Left ventricle myocardium inferior (tissue), 1 donor: ENCODE data around the gene ORAI1. TPM values are rescaled to one million over a fixed set of nuclear protein-coding genes. Genes with fewer than 3 reads are reported as not detected.

Experiments used
- DNase-seq: peaks from one replicate; pipeline ENCODE4 v3.0.0-alpha.2; 2020
- H3K27ac ChIP-seq: fragments of 200-600 bp; replicated peaks from 2 replicates; pipeline ENCODE4 v1.8.0; 2021
- H3K27me3 ChIP-seq: fragments of 200-600 bp; 2 replicates; pipeline ENCODE4 v1.8.0; 2021; ENCODE audit warnings: low read depth
- H3K36me3 ChIP-seq: fragments of 200-600 bp; 2 replicates; pipeline ENCODE4 v1.8.0; 2021
- H3K4me1 ChIP-seq: fragments of 200-600 bp; 2 replicates; pipeline ENCODE4 v1.8.0; 2021
- H3K4me3 ChIP-seq: fragments of 200-600 bp; 2 replicates; pipeline ENCODE4 v1.8.0; 2021; ENCODE audit warnings: mild to moderate bottlenecking, moderate library complexity
- H3K9me3 ChIP-seq: fragments of 200-600 bp; replicated peaks from 2 replicates; pipeline ENCODE4 v1.8.0; 2021
- intact Hi-C: fragments of 100-400 bp; cut with micrococcal nuclease; formaldehyde crosslinking; loops from one replicate; pipeline ENCODE4 v1.11.0; 2022
- total RNA-seq: library from RNA; stranded (reverse); fragmentation: NEBNext Ultra II Directional; extraction: Animal tissue kit (Norgen Biotek cat#: 25700); gene quantifications from one replicate; pipeline ENCODE4 v1.2.1, GENCODE V29; 2021
- TF ChIP-seq, protein P1 (sequence below): fragments of 200-600 bp; IDR thresholded peaks from 2 replicates; pipeline ENCODE4 v1.8.0; 2021; ENCODE audit warnings: antibody characterized with exemption, mild to moderate bottlenecking, borderline replicate concordance
- donor health status: DM: no; HTN: yes; CAD: no; lungs with severe emphysema.

ORAI1 gene
- total RNA-seq, 1 donor from 2014 or later: 11.4 TPM

GRCh38 chr12:121641343-121641630 is 15.0 kb downstream of the ORAI1 start:
- TF ChIP-seq, protein P1, sequence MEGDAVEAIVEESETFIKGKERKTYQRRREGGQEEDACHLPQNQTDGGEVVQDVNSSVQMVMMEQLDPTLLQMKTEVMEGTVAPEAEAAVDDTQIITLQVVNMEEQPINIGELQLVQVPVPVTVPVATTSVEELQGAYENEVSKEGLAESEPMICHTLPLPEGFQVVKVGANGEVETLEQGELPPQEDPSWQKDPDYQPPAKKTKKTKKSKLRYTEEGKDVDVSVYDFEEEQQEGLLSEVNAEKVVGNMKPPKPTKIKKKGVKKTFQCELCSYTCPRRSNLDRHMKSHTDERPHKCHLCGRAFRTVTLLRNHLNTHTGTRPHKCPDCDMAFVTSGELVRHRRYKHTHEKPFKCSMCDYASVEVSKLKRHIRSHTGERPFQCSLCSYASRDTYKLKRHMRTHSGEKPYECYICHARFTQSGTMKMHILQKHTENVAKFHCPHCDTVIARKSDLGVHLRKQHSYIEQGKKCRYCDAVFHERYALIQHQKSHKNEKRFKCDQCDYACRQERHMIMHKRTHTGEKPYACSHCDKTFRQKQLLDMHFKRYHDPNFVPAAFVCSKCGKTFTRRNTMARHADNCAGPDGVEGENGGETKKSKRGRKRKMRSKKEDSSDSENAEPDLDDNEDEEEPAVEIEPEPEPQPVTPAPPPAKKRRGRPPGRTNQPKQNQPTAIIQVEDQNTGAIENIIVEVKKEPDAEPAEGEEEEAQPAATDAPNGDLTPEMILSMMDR: no peak
- H3K4me1 ChIP-seq: peaks cover 7% of the 10 kb centered on the region

DNA sequence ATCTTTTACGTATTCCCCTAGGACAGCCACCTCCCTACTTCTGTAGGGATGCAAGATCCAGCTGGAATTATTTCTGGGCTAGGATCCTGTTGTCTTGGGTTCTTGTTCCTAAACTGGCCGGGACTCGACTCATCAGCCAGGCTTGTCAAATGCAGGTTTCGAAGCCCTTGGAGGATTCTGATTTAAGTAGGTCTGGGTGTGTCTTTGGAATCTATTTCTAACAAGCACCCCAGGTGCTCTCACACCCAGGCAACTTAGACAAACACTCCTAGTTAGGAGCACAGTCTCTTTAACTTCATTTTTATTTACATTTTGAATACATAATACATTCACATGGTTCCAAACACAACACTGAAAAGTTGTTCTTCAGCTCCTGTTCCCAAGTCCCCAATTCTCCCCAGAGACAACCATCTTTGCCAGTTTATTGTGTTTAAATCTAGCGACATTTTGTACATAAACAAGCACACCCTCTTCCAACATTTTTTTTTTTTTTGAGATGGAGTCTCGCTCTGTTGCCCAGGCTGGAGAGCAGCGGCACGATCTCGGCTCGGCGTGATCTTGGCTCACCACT is 22.2 kb downstream of the ORAI1 start:
- TF ChIP-seq, protein P1: no peak
- Histone ChIP-seq H3K4me3 (no peak overlapping the region), H3K27me3 (no peaks in the 10 kb centered on the region), H3K27ac (no peak overlapping the region), H3K9me3 (no peaks in the 10 kb centered on the region), H3K4me1 (no peaks in the 10 kb centered on the region), H3K36me3 (no peaks in the 10 kb centered on the region)
- DNase-seq: no peak
- intact Hi-C loops: no loop called here

More at GRCh38 chr12:121641343-121641630, 15.0 kb downstream of the ORAI1 start:
- H3K27ac ChIP-seq: no peak overlapping the region
- no peaks in the 10 kb centered on the region for H3K9me3 ChIP-seq
- intact Hi-C loops: no loop called here
- H3K4me3 ChIP-seq: no peak overlapping the region
- DNase-seq: no peak
- H3K36me3 ChIP-seq: peaks cover 15% of the 10 kb centered on the region
- H3K27me3 ChIP-seq: no peaks in the 10 kb centered on the region

GRCh38 chr12:121649322-121649721 is 23.0 kb downstream of the ORAI1 start:
- H3K27me3 ChIP-seq: no peaks in the 10 kb centered on the region
- no peaks in the 10 kb centered on the region for H3K36me3 ChIP-seq
- TF ChIP-seq, protein P1: no peak
- H3K4me1 ChIP-seq: no peaks in the 10 kb centered on the region
- no peak for DNase-seq
- intact Hi-C loops: no loop called here
- no peak overlapping the region for H3K27ac ChIP-seq
- no peaks in the 10 kb centered on the region for H3K9me3 ChIP-seq
- H3K4me3 ChIP-seq: no peak overlapping the region

DNA sequence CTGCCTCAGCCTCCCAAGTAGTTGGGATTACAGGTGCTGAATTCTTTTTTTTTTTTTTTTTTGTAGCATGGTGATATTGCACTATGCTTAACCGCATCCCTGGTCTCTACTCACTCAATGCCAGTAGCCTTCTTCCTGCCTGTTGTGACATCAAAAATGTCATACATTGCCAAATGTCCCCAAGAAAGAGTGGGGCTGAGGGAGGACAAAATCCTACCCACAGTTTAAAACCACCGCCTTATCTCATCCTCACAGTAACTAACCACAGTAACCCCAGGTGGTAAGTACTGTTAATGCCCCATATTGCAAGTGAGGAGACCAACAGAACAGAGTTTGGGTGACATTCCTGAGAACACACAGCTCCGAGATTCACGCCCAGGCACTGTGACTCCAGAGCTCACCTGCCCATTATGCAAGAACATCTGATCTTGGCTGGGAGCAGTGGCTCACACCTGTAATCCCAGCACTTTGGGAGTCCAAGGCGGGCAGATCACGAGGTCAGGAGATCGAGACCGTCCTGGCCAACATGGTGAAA is 23.6 kb downstream of the ORAI1 start:
- intact Hi-C loops: no loop called here
- no peak for DNase-seq
- Histone ChIP-seq H3K27ac (no peak overlapping the region), H3K27me3 (no peaks in the 10 kb centered on the region), H3K36me3 (no peaks in the 10 kb centered on the region), H3K4me3 (no peak overlapping the region), H3K4me1 (no peaks in the 10 kb centered on the region), H3K9me3 (no peaks in the 10 kb centered on the region)
- TF ChIP-seq, protein P1: no peak

DNA sequence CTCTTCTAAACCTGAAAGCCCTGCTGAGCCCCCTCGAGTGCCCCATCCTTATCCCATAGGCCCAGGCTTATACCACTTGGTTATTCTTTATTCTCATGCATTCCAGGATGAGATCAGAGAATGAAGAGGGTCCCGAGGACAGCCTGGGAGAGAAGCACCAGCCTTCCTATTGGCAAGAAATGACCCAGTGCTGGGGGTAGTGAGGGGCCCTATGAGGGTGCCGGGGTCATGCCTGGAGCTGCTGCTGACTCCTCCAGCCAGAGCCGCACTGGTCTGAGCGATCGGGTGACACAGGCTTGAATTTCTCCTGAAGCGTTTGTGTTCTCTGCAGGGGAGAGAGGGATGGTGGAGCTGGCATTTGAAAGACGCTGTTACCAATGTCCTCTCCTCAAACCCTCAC is 25.0 kb downstream of the ORAI1 start:
- Histone ChIP-seq H3K9me3 (no peaks in the 10 kb centered on the region), H3K27ac (no peak overlapping the region), H3K4me3 (no peak overlapping the region), H3K27me3 (no peaks in the 10 kb centered on the region), H3K4me1 (no peaks in the 10 kb centered on the region), H3K36me3 (no peaks in the 10 kb centered on the region)
- no peak for DNase-seq
- TF ChIP-seq, protein P1: no peak
- intact Hi-C loops: no loop called here
